LNCAP (cell line): Measurements from ENCODE around the gene TMCC1.

Source experiments
- CTCF ChIP-seq: fragments of 450-650 bp; IDR thresholded peaks from 2 replicates; pipeline ENCODE4 v1.5.1; 2017; ENCODE audit warnings: mild to moderate bottlenecking

Gene TMCC1

GRCh38 chr3:129705274-129705673 is 188.2 kb downstream of the TMCC1 start:
- no peak for TF ChIP-seq CTCF

GRCh38 chr3:129703913-129704312 is 189.6 kb downstream of the TMCC1 start:
- no peak for TF ChIP-seq CTCF

- TF ChIP-seq CTCF = no peak
Observed at GRCh38 chr3:129702934-129703712, 190.4 kb downstream of the TMCC1 start.

DNA sequence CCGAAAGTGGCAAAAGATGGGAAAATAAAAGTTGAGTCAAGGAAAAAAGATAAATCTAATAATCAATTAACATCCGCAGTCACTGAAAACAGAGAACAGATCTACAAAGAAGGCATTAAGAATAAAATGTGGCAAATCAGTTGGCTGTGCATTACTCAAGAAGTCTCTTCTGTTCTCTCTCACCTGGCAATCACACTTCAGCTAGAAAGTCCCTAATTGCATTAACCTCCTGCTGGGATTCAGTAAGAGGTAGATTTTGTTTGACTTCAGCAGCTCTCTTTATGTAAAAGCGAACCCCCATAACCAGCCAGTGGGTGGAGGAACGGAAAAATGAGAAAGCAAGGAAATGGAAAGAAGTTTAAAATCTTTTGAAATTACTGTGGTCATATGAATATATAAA is 192.3 kb downstream of the TMCC1 start:
- no peak for TF ChIP-seq CTCF

GRCh38 chr3:129699612-129700011 is 193.9 kb downstream of the TMCC1 start:
- TF ChIP-seq CTCF = no peak

DNA sequence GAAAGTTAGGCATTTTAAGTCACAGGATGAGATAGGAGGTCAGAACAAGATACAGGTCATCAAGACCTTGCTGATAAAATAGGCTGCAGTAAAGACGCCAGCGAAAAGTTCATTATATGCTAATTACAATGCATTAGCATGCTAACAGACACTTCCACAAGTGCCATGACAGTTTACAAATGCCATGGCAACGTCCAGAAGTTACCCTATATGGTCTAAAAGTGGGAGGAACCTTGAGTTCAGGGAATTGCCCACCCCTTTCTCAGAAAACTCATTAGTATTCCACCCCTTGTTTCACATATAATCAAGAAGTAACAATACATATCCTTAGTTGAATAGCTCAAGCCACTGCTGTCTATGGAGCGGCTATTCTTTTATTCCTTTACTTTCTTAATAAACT is 194.3 kb downstream of the TMCC1 start:
- no peak for TF ChIP-seq CTCF

GRCh38 chr3:129697229-129697969 is 196.1 kb downstream of the TMCC1 start:
- no peak for TF ChIP-seq CTCF
